ENCODE measurements around the gene C1orf210. TPM values are rescaled to one million over a fixed set of nuclear protein-coding genes. Genes with fewer than 3 reads are reported as not detected.

C1orf210 gene
- total RNA-seq, 1 experiment from 2014 or later, result 1.5 TPM

DNA sequence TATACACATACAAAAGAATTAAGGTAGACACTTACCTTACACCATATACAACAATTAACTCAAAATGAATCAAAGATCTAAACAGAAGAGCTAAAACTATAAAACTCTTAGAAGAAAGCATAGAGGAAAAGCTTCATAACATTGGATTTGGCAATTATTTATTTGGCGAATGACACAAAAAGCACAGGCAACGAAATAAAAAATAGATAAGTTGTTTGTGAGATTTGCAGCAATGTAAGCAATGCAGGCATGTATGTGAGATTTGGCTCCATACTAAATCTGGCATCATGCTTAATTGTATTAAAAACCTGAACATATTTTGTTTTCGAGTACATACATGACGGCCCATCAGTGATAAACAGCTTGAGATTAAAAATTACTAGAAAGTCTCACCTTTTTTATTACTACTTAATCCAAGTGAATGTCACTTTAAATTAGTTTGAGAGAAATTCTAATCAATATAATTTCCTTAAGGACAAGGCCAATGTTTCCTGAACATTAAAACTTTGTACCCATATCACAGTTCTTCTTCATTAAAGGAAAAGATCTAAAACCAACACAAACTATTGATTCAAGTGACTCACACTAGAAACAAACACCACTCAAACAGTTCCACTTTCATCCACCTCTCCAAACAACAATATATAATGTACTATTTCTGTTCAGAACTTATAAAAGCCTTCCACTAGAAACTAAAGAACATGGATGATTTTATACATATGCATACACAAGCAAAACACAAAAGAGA is 38.7 kb downstream of the C1orf210 start:
- Histone ChIP-seq H3K4me3 (ENCODE audit: insufficient read depth, low read depth, low read length) (no peak overlapping the region), H3K27me3 (ENCODE audit: control insufficient read depth, insufficient read depth, low read length) (no peaks in the 10 kb centered on the region), H3K36me3 (replicated peaks; ENCODE audit: control insufficient read depth, insufficient read depth, low read length) (no peaks in the 10 kb centered on the region)
- DNase-seq, result no peak

DNA sequence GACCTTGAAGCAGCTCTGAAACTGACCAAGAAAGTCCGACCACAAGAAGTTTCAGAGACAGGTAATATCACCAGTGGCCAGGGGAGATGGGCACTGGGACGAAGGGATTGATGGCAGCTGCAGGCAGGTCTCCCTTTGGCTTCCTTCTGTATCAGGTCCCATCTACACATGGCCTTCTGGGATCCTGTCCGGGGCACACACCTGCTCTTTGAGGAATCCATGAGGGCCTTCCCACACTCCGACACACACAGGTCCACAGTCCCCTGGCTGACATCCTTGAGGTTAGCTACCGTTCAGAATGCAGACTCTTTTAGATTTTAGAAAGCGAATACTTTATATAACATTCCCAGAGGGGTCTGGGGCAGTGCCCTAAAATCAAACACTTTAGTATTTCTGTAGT is 42.1 kb downstream of the C1orf210 start:
- Histone ChIP-seq H3K4me3 (ENCODE audit: insufficient read depth, low read depth, low read length) (no peak overlapping the region), H3K27me3 (ENCODE audit: control insufficient read depth, insufficient read depth, low read length) (no peaks in the 10 kb centered on the region), H3K36me3 (replicated peaks; ENCODE audit: control insufficient read depth, insufficient read depth, low read length) (no peaks in the 10 kb centered on the region)
- no peak for DNase-seq

DNA sequence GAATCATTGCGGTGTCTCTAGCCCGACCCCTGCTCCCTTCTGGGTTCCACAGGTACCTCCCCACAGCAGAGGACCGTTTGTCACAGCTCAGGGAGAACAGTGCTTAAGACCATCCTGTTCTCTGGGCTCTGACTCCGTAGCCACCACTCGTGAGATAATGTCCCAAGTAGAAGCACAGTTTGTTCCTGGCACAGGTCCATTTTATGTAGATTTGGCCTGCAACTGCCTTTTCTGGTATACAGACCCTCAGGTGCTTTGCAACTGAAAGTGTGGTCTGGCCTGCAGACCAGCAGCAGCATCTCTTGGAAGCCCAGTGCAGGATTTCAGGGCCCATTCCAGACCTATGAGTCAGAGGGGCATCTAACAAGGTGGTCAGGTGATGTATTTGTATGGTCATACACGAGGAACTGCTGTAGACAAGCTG is 44.0 kb downstream of the C1orf210 start:
- Histone ChIP-seq H3K4me3 (ENCODE audit: insufficient read depth, low read depth, low read length) (no peak overlapping the region), H3K27me3 (ENCODE audit: control insufficient read depth, insufficient read depth, low read length) (no peaks in the 10 kb centered on the region), H3K36me3 (replicated peaks; ENCODE audit: control insufficient read depth, insufficient read depth, low read length) (no peaks in the 10 kb centered on the region)
- DNase-seq, result no peak

DNA sequence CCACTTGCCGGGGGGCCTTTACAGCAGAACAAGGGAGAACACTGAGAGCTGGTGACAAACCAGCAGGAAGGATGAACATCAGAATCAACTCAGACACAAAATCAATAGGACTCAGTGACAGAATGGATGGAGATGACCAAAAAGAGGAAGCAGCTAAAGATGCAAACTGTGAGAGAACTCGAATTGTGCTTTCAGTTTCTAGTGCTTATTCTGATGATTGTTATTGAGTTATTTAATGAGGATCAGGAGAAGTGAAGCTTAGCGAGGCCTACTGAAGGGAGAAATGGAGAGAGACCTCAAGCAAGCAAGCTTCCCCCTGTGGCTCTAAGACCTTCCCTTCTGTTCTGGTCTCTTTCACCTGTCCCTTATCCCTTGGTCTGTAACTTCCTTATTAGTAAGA is 45.9 kb downstream of the C1orf210 start:
- no peak for DNase-seq
- H3K36me3 ChIP-seq (replicated peaks; ENCODE audit: control insufficient read depth, insufficient read depth, low read length), result no peaks in the 10 kb centered on the region
- no peaks in the 10 kb centered on the region for H3K27me3 ChIP-seq (ENCODE audit: control insufficient read depth, insufficient read depth, low read length)
- H3K4me3 ChIP-seq (ENCODE audit: insufficient read depth, low read depth, low read length), result no peak overlapping the region

DNA sequence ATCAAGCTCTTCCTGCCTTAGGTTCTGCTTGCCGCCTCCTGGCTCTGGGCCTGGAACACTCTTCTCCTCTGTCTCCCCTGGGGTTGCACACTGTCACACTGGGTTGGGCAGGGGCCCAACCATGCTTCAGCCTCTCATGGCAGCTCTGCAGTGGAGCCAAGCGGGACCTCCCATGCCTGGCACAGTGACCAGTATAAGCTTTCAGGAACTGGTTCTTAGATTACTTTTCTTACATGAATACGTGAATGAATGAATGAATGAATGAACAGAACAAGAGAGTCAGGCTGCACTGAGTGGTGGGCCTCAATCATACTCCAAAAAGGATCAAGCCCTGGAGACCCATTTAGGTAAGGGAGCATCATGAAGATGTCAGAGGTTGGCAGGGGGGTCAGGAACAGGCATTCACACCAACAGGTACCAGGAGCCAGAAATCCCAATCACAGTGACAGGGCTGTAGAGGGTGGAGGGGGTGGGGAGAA is 46.4 kb downstream of the C1orf210 start:
- Histone ChIP-seq H3K27me3 (ENCODE audit: control insufficient read depth, insufficient read depth, low read length) (no peaks in the 10 kb centered on the region), H3K36me3 (replicated peaks; ENCODE audit: control insufficient read depth, insufficient read depth, low read length) (no peaks in the 10 kb centered on the region), H3K4me3 (ENCODE audit: insufficient read depth, low read depth, low read length) (no peak overlapping the region)
- DNase-seq, result no peak

DNA sequence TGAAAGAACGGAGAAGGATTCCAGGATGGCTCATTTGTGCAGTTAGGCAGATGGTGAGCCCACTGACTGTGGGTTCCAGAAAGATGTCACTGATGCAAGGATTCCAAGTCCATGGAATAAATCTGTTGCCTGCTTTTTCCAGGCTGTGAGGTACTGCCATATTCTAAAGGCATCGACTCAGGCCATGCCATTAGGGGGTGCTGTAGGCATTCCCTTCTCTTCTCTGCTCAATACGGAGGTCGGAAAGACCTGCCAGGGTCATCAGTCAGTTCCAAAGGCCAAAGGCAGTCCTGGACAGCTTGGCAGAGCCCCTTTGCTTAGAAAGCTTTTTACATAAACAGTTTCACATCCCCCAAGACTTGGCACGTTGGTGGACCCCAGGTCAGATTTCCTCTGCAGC is 47.3 kb downstream of the C1orf210 start:
- Histone ChIP-seq H3K36me3 (replicated peaks; ENCODE audit: control insufficient read depth, insufficient read depth, low read length) (no peaks in the 10 kb centered on the region), H3K4me3 (ENCODE audit: insufficient read depth, low read depth, low read length) (no peak overlapping the region), H3K27me3 (ENCODE audit: control insufficient read depth, insufficient read depth, low read length) (no peaks in the 10 kb centered on the region)
- DNase-seq, result peak; percentile 91

DNA sequence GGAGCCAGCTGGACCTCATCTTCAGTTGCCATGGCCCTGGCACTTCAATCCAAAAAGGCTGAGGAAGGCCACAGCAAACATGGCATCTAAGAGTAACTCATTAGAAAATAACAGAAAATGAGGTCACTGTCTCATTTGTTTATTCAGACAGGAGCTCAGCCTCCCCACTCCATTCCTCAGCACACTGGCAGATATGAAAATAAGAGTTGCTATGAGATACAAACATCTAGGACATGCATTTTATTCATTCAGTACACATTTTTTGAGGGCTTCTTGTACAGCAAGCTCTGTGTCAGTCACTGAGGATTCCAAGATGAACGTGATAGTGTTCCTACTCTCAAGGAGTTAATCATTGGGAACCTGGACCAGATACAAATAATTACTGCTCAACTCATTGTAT is 48.3 kb downstream of the C1orf210 start:
- Histone ChIP-seq H3K4me3 (ENCODE audit: insufficient read depth, low read depth, low read length) (no peak overlapping the region), H3K27me3 (ENCODE audit: control insufficient read depth, insufficient read depth, low read length) (no peaks in the 10 kb centered on the region; the same call in 1 of the 2 replicates), H3K36me3 (replicated peaks; ENCODE audit: control insufficient read depth, insufficient read depth, low read length) (no peaks in the 10 kb centered on the region)
- no peak for DNase-seq

DNA sequence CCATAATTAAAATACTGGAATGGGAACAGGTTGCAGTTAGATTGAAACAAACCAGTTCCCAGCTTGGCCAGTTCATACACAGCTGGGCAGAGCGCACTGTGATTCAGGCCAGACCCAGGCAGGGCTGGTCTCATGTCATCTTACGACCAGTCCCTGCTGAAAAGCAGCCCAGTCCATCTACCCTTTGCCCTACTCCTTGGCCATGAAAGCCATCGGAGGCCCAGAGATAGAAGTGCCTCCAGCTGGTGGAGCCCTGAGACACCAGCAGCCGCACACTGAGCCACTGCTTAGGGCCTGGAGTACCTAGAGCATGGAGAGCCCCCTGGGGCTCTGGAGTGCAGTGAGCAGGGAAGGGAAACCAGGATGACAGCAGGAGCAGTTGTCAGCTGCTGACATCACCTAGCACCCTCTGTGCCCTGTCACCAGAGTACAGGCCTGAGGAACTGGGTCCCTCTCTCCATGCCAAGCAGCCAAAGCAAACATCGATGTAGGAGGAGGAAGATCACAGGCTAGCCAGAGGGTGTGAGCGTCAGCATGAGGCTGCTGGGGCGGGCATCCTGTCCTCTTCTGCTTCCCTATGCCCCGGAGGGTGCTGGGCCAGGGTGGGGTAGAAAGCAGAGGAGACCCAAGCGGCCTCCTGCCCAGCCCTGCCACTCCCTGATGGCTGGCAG is 49.8 kb downstream of the C1orf210 start:
- H3K4me3 ChIP-seq (ENCODE audit: insufficient read depth, low read depth, low read length), result no peak overlapping the region
- no peak for DNase-seq
- no peaks in the 10 kb centered on the region; the same call in 1 of the 2 replicates for H3K27me3 ChIP-seq (ENCODE audit: control insufficient read depth, insufficient read depth, low read length)
- no peaks in the 10 kb centered on the region for H3K36me3 ChIP-seq (replicated peaks; ENCODE audit: control insufficient read depth, insufficient read depth, low read length)

DNA sequence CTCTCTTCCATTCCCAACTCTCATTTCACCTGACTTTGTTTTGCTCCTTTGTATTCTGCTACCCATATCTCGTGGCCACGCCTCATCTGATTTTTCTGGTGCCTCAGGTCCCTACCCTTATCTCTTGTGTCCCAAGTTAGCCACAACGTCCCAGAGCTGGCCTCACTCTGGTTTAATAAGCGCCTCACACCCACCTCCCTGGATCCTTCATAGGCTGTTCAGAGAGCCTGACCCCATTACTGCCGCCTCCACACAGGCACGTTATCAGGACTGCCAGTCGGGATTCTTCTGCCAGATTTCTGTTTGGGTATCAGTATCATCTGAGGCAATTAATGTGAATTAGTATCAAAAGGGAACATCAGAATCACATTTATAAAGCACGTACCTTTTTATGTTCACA is 50.3 kb downstream of the C1orf210 start:
- Histone ChIP-seq H3K27me3 (ENCODE audit: control insufficient read depth, insufficient read depth, low read length) (no peaks in the 10 kb centered on the region; the same call in 1 of the 2 replicates), H3K4me3 (ENCODE audit: insufficient read depth, low read depth, low read length) (no peak overlapping the region), H3K36me3 (replicated peaks; ENCODE audit: control insufficient read depth, insufficient read depth, low read length) (no peaks in the 10 kb centered on the region)
- no peak for DNase-seq

DNA sequence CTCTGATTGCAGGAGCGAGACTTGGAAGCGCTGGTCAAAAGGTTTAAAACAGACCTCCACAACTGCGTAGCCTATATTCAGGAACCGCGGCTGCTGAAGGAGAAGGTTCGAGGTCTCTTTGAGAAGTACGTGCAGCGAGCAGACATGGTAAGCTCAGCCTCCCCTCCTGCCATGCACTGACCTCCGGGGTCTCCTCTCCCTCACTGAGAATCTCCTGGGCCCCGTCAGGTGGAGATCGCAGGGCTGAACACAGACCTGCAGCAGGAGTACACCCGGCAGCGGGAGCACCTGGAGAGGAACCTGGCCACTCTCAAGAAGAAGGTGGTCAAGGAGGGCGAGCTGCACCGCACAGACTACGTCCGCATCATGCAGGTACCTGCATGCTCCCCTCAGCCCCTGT is 51.1 kb downstream of the C1orf210 start:
- Histone ChIP-seq H3K36me3 (replicated peaks; ENCODE audit: control insufficient read depth, insufficient read depth, low read length) (no peaks in the 10 kb centered on the region), H3K27me3 (ENCODE audit: control insufficient read depth, insufficient read depth, low read length) (no peaks in the 10 kb centered on the region; the same call in 1 of the 2 replicates), H3K4me3 (ENCODE audit: insufficient read depth, low read depth, low read length) (no peak overlapping the region)
- no peak for DNase-seq

DNA sequence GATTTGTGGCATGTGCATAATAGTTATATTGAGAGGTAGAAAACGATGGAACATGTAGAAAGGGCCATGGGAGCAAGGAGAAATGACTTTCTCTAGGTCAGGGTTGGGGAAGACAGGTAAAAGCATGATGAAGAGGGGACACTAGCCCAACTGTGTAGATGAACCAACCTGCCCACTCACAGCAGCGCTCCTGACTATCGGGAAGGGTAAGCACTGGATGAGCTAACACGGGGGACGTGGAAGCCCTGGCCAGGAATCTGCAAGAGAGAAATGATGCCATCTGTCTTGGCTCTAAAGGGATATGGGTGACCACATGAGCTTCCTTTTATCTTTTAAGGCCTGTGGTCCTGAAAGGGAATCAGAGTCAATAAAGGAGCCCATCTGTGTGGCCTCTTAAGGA is 51.8 kb downstream of the C1orf210 start:
- DNase-seq, result no peak
- H3K36me3 ChIP-seq (replicated peaks; ENCODE audit: control insufficient read depth, insufficient read depth, low read length), result no peaks in the 10 kb centered on the region
- H3K27me3 ChIP-seq (ENCODE audit: control insufficient read depth, insufficient read depth, low read length), result no peaks in the 10 kb centered on the region; the same call in 1 of the 2 replicates
- no peak overlapping the region for H3K4me3 ChIP-seq (ENCODE audit: insufficient read depth, low read depth, low read length)

DNA sequence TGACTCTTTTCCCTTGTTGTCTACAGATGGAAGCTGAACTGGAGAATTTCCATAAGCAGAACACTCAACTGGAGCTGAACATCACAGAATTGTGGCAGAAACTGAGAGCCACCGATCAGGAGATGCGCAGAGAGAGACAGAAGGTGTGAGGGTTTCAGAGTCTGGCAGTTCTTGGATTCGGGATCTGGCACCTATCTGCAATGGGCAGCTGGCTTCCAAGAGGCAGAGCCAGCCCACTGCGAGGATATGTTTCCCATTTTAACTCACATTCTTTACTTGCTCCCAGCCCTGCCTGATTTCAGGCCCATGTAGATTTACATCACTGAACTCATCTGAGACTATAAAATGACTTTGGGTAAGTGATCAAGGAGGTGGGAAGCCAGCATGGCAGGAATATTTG is 52.9 kb downstream of the C1orf210 start:
- no peak for DNase-seq
- no peaks in the 10 kb centered on the region; the same call in 1 of the 2 replicates for H3K27me3 ChIP-seq (ENCODE audit: control insufficient read depth, insufficient read depth, low read length)

DNA sequence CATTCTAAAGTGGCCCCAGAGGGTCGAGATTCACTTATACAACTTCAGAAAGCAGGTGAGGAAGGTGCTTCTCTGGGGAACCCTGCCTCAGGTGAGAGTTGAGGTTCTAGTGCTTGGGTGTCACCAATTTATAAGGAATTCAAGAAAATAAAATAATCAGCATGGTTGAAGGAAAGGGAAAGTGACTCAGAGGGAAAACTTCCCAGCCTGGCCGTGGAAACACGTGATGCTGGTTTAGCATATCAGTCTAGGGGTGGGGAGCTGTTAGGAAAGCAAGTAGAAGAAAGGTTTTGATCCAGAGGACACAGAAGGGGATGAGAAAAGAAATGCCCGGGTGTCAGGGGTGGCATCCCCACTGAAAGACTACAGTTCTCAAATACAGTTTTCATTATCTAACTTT is 53.3 kb downstream of the C1orf210 start:
- DNase-seq, result no peak
- no peaks in the 10 kb centered on the region; the same call in 1 of the 2 replicates for H3K27me3 ChIP-seq (ENCODE audit: control insufficient read depth, insufficient read depth, low read length)
- no peak overlapping the region for H3K4me3 ChIP-seq (ENCODE audit: insufficient read depth, low read depth, low read length)
- H3K36me3 ChIP-seq (replicated peaks; ENCODE audit: control insufficient read depth, insufficient read depth, low read length), result no peaks in the 10 kb centered on the region

More for the DNA sequence above, 52.9 kb downstream of the C1orf210 start:
- Histone ChIP-seq H3K36me3 (replicated peaks; ENCODE audit: control insufficient read depth, insufficient read depth, low read length) (no peaks in the 10 kb centered on the region), H3K4me3 (ENCODE audit: insufficient read depth, low read depth, low read length) (no peak overlapping the region)
